GM23338 (cell line): ENCODE measurements around the gene CCDC127. TPM values are rescaled to one million over a fixed set of nuclear protein-coding genes. Genes with fewer than 3 reads are reported as not detected.

Experiments used
- ATAC-seq: fragments of 200-7000 bp; cut with Tn5 transposase; 3 replicates; pipeline ENCODE4 v1.9.1; 2020
- DNase-seq: peaks from one replicate; pipeline ENCODE4 v3.0.0-alpha.2; 2015; ENCODE audit warnings: low spot score
- H2AFZ ChIP-seq: fragments of 200-600 bp; sonication (generic); 2 replicates; pipeline ENCODE4 v1.8.0; 2016; ENCODE audit warnings: antibody characterized with exemption, mild to moderate bottlenecking, moderate library complexity
- H3F3A ChIP-seq: fragments of 200-600 bp; sonication (generic); replicated peaks from 2 replicates; pipeline ENCODE4 v1.8.0; 2017; ENCODE audit warnings: antibody characterized with exemption, mixed run types, low read depth
- H3K27ac ChIP-seq: fragments of 200-600 bp; sonication (generic); 2 replicates; pipeline ENCODE4 v1.6.1; 2016; ENCODE audit warnings: low read depth
- H3K27me3 ChIP-seq: fragments of 200-600 bp; sonication (generic); 2 replicates; pipeline ENCODE4 v1.8.0; 2016; ENCODE audit warnings: mild to moderate bottlenecking, mixed run types, moderate library complexity; ENCODE audit not compliant: insufficient read depth
- H3K36me3 ChIP-seq: fragments of 200-600 bp; sonication (generic); 2 replicates; pipeline ENCODE4 v1.8.0; 2016; ENCODE audit warnings: mild to moderate bottlenecking; ENCODE audit not compliant: insufficient read depth
- H3K4me1 ChIP-seq: fragments of 200-600 bp; sonication (generic); 2 replicates; pipeline ENCODE4 v1.8.0; 2016; ENCODE audit warnings: mild to moderate bottlenecking, moderate library complexity; ENCODE audit not compliant: insufficient read depth
- H3K4me2 ChIP-seq: fragments of 200-600 bp; sonication (generic); 2 replicates; pipeline ENCODE4 v1.7.1; 2017; ENCODE audit warnings: mixed run types
- H3K4me3 ChIP-seq: fragments of 200-600 bp; sonication (generic); 2 replicates; pipeline ENCODE4 v1.6.1; 2016; ENCODE audit warnings: mixed run types
- H3K79me2 ChIP-seq: fragments of 200-600 bp; sonication (generic); replicated peaks from 2 replicates; pipeline ENCODE4 v1.8.0; 2017; ENCODE audit warnings: mild to moderate bottlenecking; ENCODE audit not compliant: insufficient read depth
- H3K9me2 ChIP-seq: fragments of 200-600 bp; sonication (generic); 2 replicates; pipeline ENCODE4 v1.8.0; 2017; ENCODE audit not compliant: insufficient read depth
- H4K20me1 ChIP-seq: fragments of 200-600 bp; sonication (generic); replicated peaks from 2 replicates; pipeline ENCODE4 v1.8.0; 2017; ENCODE audit warnings: mild to moderate bottlenecking; ENCODE audit not compliant: insufficient read depth
- H3K27ac Mint-ChIP-seq: 2 replicates; pipeline ENCODE4 v1.8.0; 2020; ENCODE audit warnings: inconsistent platforms, mild to moderate bottlenecking, moderate library complexity, mixed read lengths
- H3K27me3 Mint-ChIP-seq: 3 replicates; pipeline ENCODE4 v1.8.0; 2022; ENCODE audit warnings: low read depth, mild to moderate bottlenecking, moderate library complexity, mixed read lengths, inconsistent platforms; ENCODE audit not compliant: insufficient read depth, poor library complexity
- H3K36me3 Mint-ChIP-seq: 3 replicates; pipeline ENCODE4 v1.8.0; 2021; ENCODE audit warnings: low read depth, mild to moderate bottlenecking, inconsistent platforms, moderate library complexity, mixed read lengths
- H3K4me1 Mint-ChIP-seq: 3 replicates; pipeline ENCODE4 v1.8.0; 2020; ENCODE audit warnings: mild to moderate bottlenecking, inconsistent platforms, mixed read lengths
- H3K4me3 Mint-ChIP-seq: 3 replicates; pipeline ENCODE4 v1.8.0; 2021; ENCODE audit warnings: moderate library complexity, mild to moderate bottlenecking, inconsistent platforms, mixed read lengths
- H3K9me3 Mint-ChIP-seq: 3 replicates; pipeline ENCODE4 v1.8.0; 2020; ENCODE audit warnings: moderate library complexity, mild to moderate bottlenecking, inconsistent platforms, mixed read lengths
- CTCF ChIP-seq, 2 experiments: fragments of 200-600 bp in 1 of 2; sonication (generic) in 1 of 2; conservative IDR thresholded peaks; 2 replicates each; pipeline versions ENCODE4 v1.5.1 to v1.6.1; 2016 to 2017; ENCODE audit warnings: antibody characterized with exemption in 2 of 2, low read depth in 2 of 2, mild to moderate bottlenecking in 2 of 2, moderate library complexity in 1 of 2
- ETS1 ChIP-seq: IDR thresholded peaks from 2 replicates; pipeline ENCODE4 v1.6.1; 2016; ENCODE audit warnings: antibody characterized with exemption
- EZH2phosphoT487 ChIP-seq: fragments of 200-600 bp; sonication (generic); IDR thresholded peaks from one replicate; pipeline ENCODE4 v1.8.1; 2018; ENCODE audit warnings: antibody characterized with exemption; ENCODE audit not compliant: unreplicated experiment
- JUNB ChIP-seq: IDR thresholded peaks from one replicate; pipeline ENCODE4 v1.6.1; 2016; ENCODE audit warnings: antibody characterized with exemption; ENCODE audit not compliant: unreplicated experiment
- NANOG ChIP-seq: IDR thresholded peaks from 2 replicates; pipeline ENCODE4 v1.6.1; 2016; ENCODE audit warnings: antibody characterized with exemption, borderline replicate concordance
- POLR2AphosphoS5 ChIP-seq: IDR thresholded peaks from 2 replicates; pipeline ENCODE4 v1.6.1; 2016; ENCODE audit warnings: antibody characterized with exemption, low read depth
- REST ChIP-seq: IDR thresholded peaks from one replicate; pipeline ENCODE4 v1.6.1; 2018; ENCODE audit warnings: antibody characterized with exemption; ENCODE audit not compliant: unreplicated experiment
- ZNF114 ChIP-seq: fragments of 250-450 bp; sonication (Bioruptor Pico); IDR thresholded peaks from 2 replicates; pipeline ENCODE4 v1.5.0; 2020; ENCODE audit warnings: mild to moderate bottlenecking, moderate library complexity
- ZNF331 ChIP-seq: fragments of 250-450 bp; sonication (Bioruptor Pico); IDR thresholded peaks from 2 replicates; pipeline ENCODE4 v1.5.0; 2020; ENCODE audit warnings: low read depth, mild to moderate bottlenecking, moderate library complexity
- polyA plus RNA-seq: library from polyadenylated mRNA; unstranded; fragments of >200 nt; fragmentation: Nextera tagmentation; extraction: Ambion mirVana; gene quantifications from 2 replicates; pipeline ENCODE4 v1.2.1, GENCODE V29; 2016
- total RNA-seq: library from RNA; depleted of rRNA; stranded (reverse); fragments of >200 nt; shearing (Covaris generic); gene quantifications from 2 replicates; pipeline ENCODE4 v1.2.3, GENCODE V29; 2014

The CCDC127 gene
- total and polyA plus RNA-seq, 2 experiments from 2014 or later: 6.0 to 7.2 TPM

- TF ChIP-seq ETS1 (no peak), NANOG (no peak), POLR2AphosphoS5 (no peak), ZNF114 (no peak), REST (no peak)
Measured at GRCh38 chr5:195401-196160, 22.4 kb downstream of the CCDC127 start (continued).

GRCh38 chr5:194603-195209 is 23.2 kb downstream of the CCDC127 start:
- Mint-ChIP-seq H3K36me3 (no peaks in the 10 kb centered on the region; the same call in 2 of the 3 replicates), H3K27me3 (peaks cover 15% of the 10 kb centered on the region), H3K4me1 (peaks cover 6% of the 10 kb centered on the region; the same call in 2 of the 3 replicates), H3K27ac (no peak overlapping the region), H3K4me3 (no peak overlapping the region), H3K9me3 (no peaks in the 10 kb centered on the region)
- Histone ChIP-seq H3K9me2 (no peaks in the 10 kb centered on the region), H3K4me1 (no peaks in the 10 kb centered on the region), H3K27me3 (no peaks in the 10 kb centered on the region), H3K79me2 (no peaks in the 10 kb centered on the region), H3K36me3 (no peaks in the 10 kb centered on the region), H3K27ac (no peak overlapping the region), H2AFZ (no peak overlapping the region), H4K20me1 (no peaks in the 10 kb centered on the region), H3F3A (no peaks in the 10 kb centered on the region), H3K4me2 (no peak overlapping the region), H3K4me3 (no peak overlapping the region)
- ATAC-seq (no peak), DNase-seq (no peak)
- TF ChIP-seq JUNB (no peak), POLR2AphosphoS5 (no peak), ZNF331 (no peak)

- no peaks in the 10 kb centered on the region for H4K20me1 ChIP-seq
- H3K36me3 ChIP-seq: no peaks in the 10 kb centered on the region
- H3K27ac Mint-ChIP-seq: no peak overlapping the region
- H3F3A ChIP-seq: no peaks in the 10 kb centered on the region
- H3K27me3 ChIP-seq: no peaks in the 10 kb centered on the region
- no peaks in the 10 kb centered on the region; the same call in 2 of the 3 replicates for H3K36me3 Mint-ChIP-seq
- H2AFZ ChIP-seq: no peak overlapping the region
- H3K27me3 Mint-ChIP-seq: peaks cover 13% of the 10 kb centered on the region
- no peak overlapping the region for H3K4me3 ChIP-seq
- H3K79me2 ChIP-seq: no peaks in the 10 kb centered on the region
- no peak overlapping the region for H3K4me3 Mint-ChIP-seq
- H3K9me3 Mint-ChIP-seq: no peaks in the 10 kb centered on the region
- H3K4me2 ChIP-seq: no peak overlapping the region
- H3K27ac ChIP-seq: no peak overlapping the region
- H3K4me1 Mint-ChIP-seq: peaks cover 7% of the 10 kb centered on the region; the same call in 2 of the 3 replicates
- no peaks in the 10 kb centered on the region for H3K9me2 ChIP-seq
- no peak for DNase-seq
- no peaks in the 10 kb centered on the region for H3K4me1 ChIP-seq
- no peak for ATAC-seq
- no peak for TF ChIP-seq EZH2phosphoT487
- TF ChIP-seq CTCF (conservative IDR thresholded peaks at IDR 0.05; ENCODE audit: low read depth in 2 of 2): no peak
- TF ChIP-seq ZNF331: no peak
- no peak for TF ChIP-seq POLR2AphosphoS5
- TF ChIP-seq JUNB: no peak
Measured at GRCh38 chr5:194102-194501, 23.9 kb downstream of the CCDC127 start.
